IMR-90 (cell line): ENCODE data around the gene SULT1C4. TPM values are rescaled to one million over a fixed set of nuclear protein-coding genes. Genes with fewer than 3 reads are reported as not detected.

Experiments
- ATAC-seq: fragments of 200-7000 bp; cut with Tn5 transposase; 2 replicates; pipeline ENCODE4 v1.9.1; 2020; ENCODE audit warnings: low read depth, mild to moderate bottlenecking, moderate library complexity
- BruUV-seq: library from RNA; stranded (reverse); fragments of 400-500 nt; replicated peaks from 2 replicates; lab custom pipeline; 2021; lab: Mats Ljungman, UMichigan
- CTCF ChIA-PET: fragments of 300-600 bp; formaldehyde crosslinking; extraction: SDS; loops from one replicate; lab custom pipeline; 2021; ENCODE audit warnings: antibody characterized with exemption; lab: Yijun Ruan, JAX
- POLR2A ChIA-PET: fragments of 300-600 bp; sonication (Branson Sonifier 250); formaldehyde crosslinking; loops from one replicate; lab custom pipeline; 2022; ENCODE audit warnings: antibody characterized with exemption; ENCODE audit not compliant: unreplicated experiment; lab: Charles Lee
- DNase-seq: peaks from one replicate; pipeline ENCODE4 v3.0.0; 2013
- H2AFZ ChIP-seq: replicated peaks from 2 replicates; pipeline ENCODE3; 2013; ENCODE audit warnings: low read length, mild to moderate bottlenecking; ENCODE audit not compliant: poor library complexity
- H2AK5ac ChIP-seq: 2 replicates; pipeline ENCODE4 v1.6.1; 2013; ENCODE audit warnings: low read depth, low read length, inconsistent platforms
- H2AK9ac ChIP-seq: replicated peaks from 2 replicates; pipeline ENCODE3; 2013; ENCODE audit warnings: mild to moderate bottlenecking, low read depth, low read length, moderate library complexity; ENCODE audit not compliant: poor library complexity
- H2BK120ac ChIP-seq: 2 replicates; pipeline ENCODE4 v1.6.1; 2013; ENCODE audit warnings: low read depth, low read length, inconsistent platforms
- H2BK15ac ChIP-seq: 3 replicates; pipeline ENCODE4 v1.6.1; 2013; ENCODE audit warnings: low read depth, low read length, inconsistent platforms
- H2BK20ac ChIP-seq: 2 replicates; pipeline ENCODE4 v1.6.1; 2013; ENCODE audit warnings: low read depth, mild to moderate bottlenecking, inconsistent platforms, low read length, moderate library complexity
- H2BK5ac ChIP-seq: 2 replicates; pipeline ENCODE4 v1.6.1; 2013; ENCODE audit warnings: mild to moderate bottlenecking, low read depth, low read length, inconsistent platforms; ENCODE audit not compliant: poor library complexity, severe bottlenecking
- H3K14ac ChIP-seq: replicated peaks from 2 replicates; pipeline ENCODE4 v1.6.1; 2013; ENCODE audit warnings: low read depth, low read length, inconsistent platforms
- H3K18ac ChIP-seq: 2 replicates; pipeline ENCODE4 v1.6.1; 2013; ENCODE audit warnings: low read depth, low read length, control low read depth
- H3K23ac ChIP-seq: 2 replicates; pipeline ENCODE4 v1.6.1; 2013; ENCODE audit warnings: low read depth, low read length, inconsistent platforms
- H3K27ac ChIP-seq: 2 replicates; pipeline ENCODE4 v1.5.1; 2013; ENCODE audit warnings: mild to moderate bottlenecking, control low read depth, low read length; ENCODE audit not compliant: insufficient read depth
- H3K27me3 ChIP-seq: 2 replicates; pipeline ENCODE4 v1.6.1; 2013; ENCODE audit warnings: low read length; ENCODE audit not compliant: control insufficient read depth, insufficient read depth
- H3K36me3 ChIP-seq: 2 replicates; pipeline ENCODE4 v1.6.1; 2013; ENCODE audit warnings: low read length, mixed read lengths; ENCODE audit not compliant: control insufficient read depth, insufficient read depth
- H3K4ac ChIP-seq: 2 replicates; pipeline ENCODE4 v1.6.1; 2013; ENCODE audit warnings: low read depth, low read length, inconsistent platforms
- H3K4me1 ChIP-seq: 2 replicates; pipeline ENCODE4 v1.6.1; 2013; ENCODE audit warnings: low read length, mixed read lengths; ENCODE audit not compliant: control insufficient read depth, insufficient read depth
- H3K4me2 ChIP-seq: 2 replicates; pipeline ENCODE4 v1.6.1; 2013; ENCODE audit warnings: low read depth, mild to moderate bottlenecking, control low read depth, low read length, moderate library complexity
- H3K4me3 ChIP-seq: 2 replicates; pipeline ENCODE4 v1.5.1; 2013; ENCODE audit warnings: low read depth, mild to moderate bottlenecking, control low read depth, low read length, moderate library complexity; ENCODE audit not compliant: insufficient read depth
- H3K56ac ChIP-seq: 2 replicates; pipeline ENCODE4 v1.6.1; 2013; ENCODE audit warnings: low read length, inconsistent platforms; ENCODE audit not compliant: insufficient read depth; ENCODE audit errors: extremely low read depth
- H3K79me1 ChIP-seq, 2 experiments: 2 replicates each; pipeline ENCODE4 v1.6.1; 2013; ENCODE audit warnings: low read length in 2 of 2, inconsistent platforms in 1 of 2, low read depth in 1 of 2
- H3K9ac ChIP-seq: 2 replicates; pipeline ENCODE4 v1.6.1; 2013; ENCODE audit warnings: low read depth, low read length, control low read depth
- H3K9me1 ChIP-seq: 2 replicates; pipeline ENCODE4 v1.6.1; 2013; ENCODE audit warnings: low read length, inconsistent platforms; ENCODE audit not compliant: insufficient read depth
- H3K9me3 ChIP-seq: 2 replicates; pipeline ENCODE4 v1.6.1; 2013; ENCODE audit warnings: low read length; ENCODE audit not compliant: control insufficient read depth, insufficient read depth
- H4K20me1 ChIP-seq: 2 replicates; pipeline ENCODE4 v1.6.1; 2013; ENCODE audit warnings: low read length, inconsistent platforms; ENCODE audit not compliant: insufficient read depth
- H4K5ac ChIP-seq: 2 replicates; pipeline ENCODE4 v1.6.1; 2013; ENCODE audit warnings: mild to moderate bottlenecking, low read depth, low read length, control low read depth
- H4K8ac ChIP-seq, 2 experiments: 2 replicates each; pipeline ENCODE4 v1.6.1; 2013; ENCODE audit warnings: low read depth in 2 of 2, low read length in 2 of 2, control low read depth in 1 of 2, inconsistent platforms in 1 of 2
- H4K91ac ChIP-seq: 2 replicates; pipeline ENCODE4 v1.6.1; 2013; ENCODE audit warnings: low read depth, low read length, inconsistent platforms; ENCODE audit not compliant: insufficient read depth
- BHLHE40 ChIP-seq: fragments of 150-350 bp; IDR thresholded peaks from 2 replicates; pipeline ENCODE4 v1.6.1; 2016; ENCODE audit warnings: mild to moderate bottlenecking, low read depth, low read length
- CEBPB ChIP-seq: IDR thresholded peaks from 2 replicates; pipeline ENCODE4 v1.6.1; 2012; ENCODE audit warnings: low read depth, low read length, improper control_type of control experiment
- CHD1 ChIP-seq: IDR thresholded peaks from 2 replicates; pipeline ENCODE4 v1.6.1; 2012; ENCODE audit warnings: low read depth, low read length, improper control_type of control experiment
- FOS ChIP-seq: fragments of 150-350 bp; IDR thresholded peaks from 2 replicates; pipeline ENCODE4 v1.6.1; 2016; ENCODE audit warnings: low read depth, low read length
- MXI1 ChIP-seq: IDR thresholded peaks from 2 replicates; pipeline ENCODE4 v1.6.1; 2012; ENCODE audit warnings: low read depth, mild to moderate bottlenecking, low read length, moderate library complexity, borderline replicate concordance
- NFE2L2 ChIP-seq: fragments of 150-350 bp; IDR thresholded peaks from 2 replicates; pipeline ENCODE4 v1.6.1; 2016; ENCODE audit warnings: low read depth, mild to moderate bottlenecking, low read length
- POLR2A ChIP-seq: IDR thresholded peaks from 2 replicates; pipeline ENCODE4 v1.6.1; 2012; ENCODE audit warnings: mild to moderate bottlenecking, low read depth, low read length
- RAD21 ChIP-seq: IDR thresholded peaks from 2 replicates; pipeline ENCODE4 v1.6.1; 2012; ENCODE audit warnings: low read length, improper control_type of control experiment
- RCOR1 ChIP-seq: IDR thresholded peaks from 2 replicates; pipeline ENCODE4 v1.6.1; 2012; ENCODE audit warnings: mild to moderate bottlenecking, low read length, improper control_type of control experiment; ENCODE audit not compliant: insufficient replicate concordance
- RFX5 ChIP-seq: IDR thresholded peaks from 2 replicates; pipeline ENCODE4 v1.8.0; 2012; ENCODE audit warnings: low read depth, mild to moderate bottlenecking, low read length, moderate library complexity
- SMC3 ChIP-seq: fragments of 150-350 bp; IDR thresholded peaks from 2 replicates; pipeline ENCODE4 v1.6.1; 2016; ENCODE audit warnings: low read depth, mild to moderate bottlenecking, antibody characterized with exemption, low read length, moderate library complexity
- WGBS, 2 experiments: methylation state at CpG; one replicate each; pipeline versions ENCODE4 v1.1.5 to v1.1.7; 2013; ENCODE audit warnings: missing lambda C conversion rate in 2 of 2; ENCODE audit not compliant: insufficient read length in 1 of 2; ENCODE audit errors: extremely low coverage in 2 of 2; 5-methylcytosine and 5-hydroxymethylcytosine counted together
- dilution Hi-C: fragments of 300-500 bp; cut with HindIII; formaldehyde crosslinking; loops from one replicate; pipeline ENCODE4 v1.14.3; 2018; ENCODE audit warnings: low sequenced_read_pairs; ENCODE audit not compliant: unreplicated experiment
- in situ Hi-C: fragments of 300-500 bp; cut with MboI; formaldehyde crosslinking; loops from 3 replicates; pipeline ENCODE4 v1.14.3; 2019; ENCODE audit warnings: low sequenced_read_pairs, inconsistent platforms, mixed read lengths
- intact Hi-C: fragments of 100-400 bp; cut with micrococcal nuclease; formaldehyde crosslinking; loops from 2 replicates; pipeline ENCODE4 v1.10.0; 2022
- polyA plus RNA-seq, 3 experiments: library from polyadenylated mRNA; depleted of rRNA; stranded (reverse); fragments of >200 nt; gene quantifications; 2 replicates each; pipeline ENCODE4 v1.2.3, GENCODE V29; 2012; ENCODE audit warnings: low replicate concordance in 1 of 3
- total RNA-seq: library from RNA; depleted of rRNA; stranded (reverse); fragments of >200 nt; gene quantifications from 2 replicates; pipeline ENCODE4 v1.2.3, GENCODE V29; 2012
- TF ChIP-seq, protein P1 (sequence below): fragments of 150-350 bp; IDR thresholded peaks from 2 replicates; pipeline ENCODE4 v1.6.1; 2016; ENCODE audit warnings: low read depth, mild to moderate bottlenecking, low read length, moderate library complexity, borderline replicate concordance
- TF ChIP-seq, protein P2 (sequence below): fragments of 150-350 bp; IDR thresholded peaks from 2 replicates; pipeline ENCODE4 v1.6.1; 2017; ENCODE audit warnings: mild to moderate bottlenecking, antibody characterized with exemption, low read length, low read depth
- TF ChIP-seq, protein P3 (sequence below): conservative IDR thresholded peaks from 2 replicates; pipeline ENCODE4 v1.5.1; 2012; ENCODE audit warnings: mild to moderate bottlenecking, low read depth, low read length, improper control_type of control experiment

Gene SULT1C4
- total and polyA plus RNA-seq, 2 of the 4 experiments (the other 2 are of a cell fraction), result 0.36 to 0.50 TPM

DNA sequence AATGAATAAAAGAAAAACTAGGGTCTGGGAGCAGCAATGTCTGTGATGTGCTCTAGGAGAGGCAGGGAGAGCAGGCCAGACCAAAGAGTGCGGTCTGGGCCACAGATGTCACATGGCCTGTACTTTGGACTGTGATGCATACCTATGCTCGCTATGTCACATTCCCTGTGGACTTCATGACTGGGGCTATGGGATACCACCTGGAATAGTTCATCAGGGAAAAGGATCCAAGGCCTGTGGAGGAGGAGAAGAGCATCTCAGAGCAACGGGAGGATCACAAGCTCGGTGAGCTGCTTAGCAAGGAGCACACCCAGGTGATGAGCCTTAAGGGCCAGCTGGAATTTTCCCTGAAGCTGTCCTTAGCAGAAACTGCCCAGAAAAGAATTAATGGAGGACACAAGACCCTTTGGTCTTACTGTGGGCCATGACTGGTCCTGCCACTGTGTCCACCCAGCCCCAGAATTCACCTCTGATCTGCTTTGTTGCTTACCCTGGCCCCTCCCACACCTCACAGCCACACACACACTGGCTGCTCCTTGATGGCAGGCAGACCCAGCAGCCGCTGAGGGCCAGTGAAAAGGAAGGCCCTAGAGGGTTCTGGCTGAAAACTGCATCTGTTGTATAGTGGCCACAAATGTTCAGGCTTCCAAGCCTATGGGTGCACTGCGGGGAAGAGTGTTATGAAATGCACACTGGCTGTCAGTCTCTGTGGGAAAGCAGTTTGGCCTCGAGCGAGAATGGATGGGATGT, 45.9 kb downstream of the SULT1C4 start:
- H3K4ac ChIP-seq, result no peak overlapping the region
- no peaks in the 10 kb centered on the region for H4K20me1 ChIP-seq
- H3K23ac ChIP-seq, result no peak overlapping the region
- H4K5ac ChIP-seq, result no peak overlapping the region
- intact Hi-C loops (no loop called here), dilution Hi-C loops (no loop called here), in situ Hi-C loops (no loop called here)
- H2BK5ac ChIP-seq, result no peak overlapping the region
- no TSS peak for BruUV-seq
- no peak overlapping the region for H2AFZ ChIP-seq
- H3K4me3 ChIP-seq, result no peak overlapping the region
- H3K4me2 ChIP-seq, result no peak overlapping the region
- H2BK120ac ChIP-seq, result no peak overlapping the region
- H2BK20ac ChIP-seq, result no peak overlapping the region
- no peaks in the 10 kb centered on the region for H3K79me1 ChIP-seq
- no peak overlapping the region for H3K56ac ChIP-seq
- H3K9ac ChIP-seq, result no peak overlapping the region
- no peaks in the 10 kb centered on the region for H3K9me3 ChIP-seq
- DNase-seq, result no peak
- no peak overlapping the region for H3K27ac ChIP-seq
- H2BK15ac ChIP-seq, result no peak overlapping the region
- H3K36me3 ChIP-seq, result no peaks in the 10 kb centered on the region
- H3K9me1 ChIP-seq, result no peaks in the 10 kb centered on the region
- no peaks in the 10 kb centered on the region for H3K27me3 ChIP-seq
- H3K14ac ChIP-seq, result no peak overlapping the region
- ChIA-PET CTCF (no interaction called here), POLR2A (no interaction called here)
- TF ChIP-seq MXI1, result no peak
- TF ChIP-seq NFE2L2, result no peak
- TF ChIP-seq RAD21, result no peak
- TF ChIP-seq SMC3, result no peak
- TF ChIP-seq RCOR1, result no peak
- no peak for TF ChIP-seq CHD1
- TF ChIP-seq CEBPB, result no peak
- no peak for TF ChIP-seq RFX5
- no peak for TF ChIP-seq BHLHE40
- TF ChIP-seq FOS, result no peak
- TF ChIP-seq, protein P1, sequence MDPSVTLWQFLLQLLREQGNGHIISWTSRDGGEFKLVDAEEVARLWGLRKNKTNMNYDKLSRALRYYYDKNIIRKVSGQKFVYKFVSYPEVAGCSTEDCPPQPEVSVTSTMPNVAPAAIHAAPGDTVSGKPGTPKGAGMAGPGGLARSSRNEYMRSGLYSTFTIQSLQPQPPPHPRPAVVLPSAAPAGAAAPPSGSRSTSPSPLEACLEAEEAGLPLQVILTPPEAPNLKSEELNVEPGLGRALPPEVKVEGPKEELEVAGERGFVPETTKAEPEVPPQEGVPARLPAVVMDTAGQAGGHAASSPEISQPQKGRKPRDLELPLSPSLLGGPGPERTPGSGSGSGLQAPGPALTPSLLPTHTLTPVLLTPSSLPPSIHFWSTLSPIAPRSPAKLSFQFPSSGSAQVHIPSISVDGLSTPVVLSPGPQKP, result no peak
- TF ChIP-seq, protein P2, sequence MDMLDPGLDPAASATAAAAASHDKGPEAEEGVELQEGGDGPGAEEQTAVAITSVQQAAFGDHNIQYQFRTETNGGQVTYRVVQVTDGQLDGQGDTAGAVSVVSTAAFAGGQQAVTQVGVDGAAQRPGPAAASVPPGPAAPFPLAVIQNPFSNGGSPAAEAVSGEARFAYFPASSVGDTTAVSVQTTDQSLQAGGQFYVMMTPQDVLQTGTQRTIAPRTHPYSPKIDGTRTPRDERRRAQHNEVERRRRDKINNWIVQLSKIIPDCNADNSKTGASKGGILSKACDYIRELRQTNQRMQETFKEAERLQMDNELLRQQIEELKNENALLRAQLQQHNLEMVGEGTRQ, result no peak
- no peak for TF ChIP-seq POLR2A
- TF ChIP-seq, protein P3, sequence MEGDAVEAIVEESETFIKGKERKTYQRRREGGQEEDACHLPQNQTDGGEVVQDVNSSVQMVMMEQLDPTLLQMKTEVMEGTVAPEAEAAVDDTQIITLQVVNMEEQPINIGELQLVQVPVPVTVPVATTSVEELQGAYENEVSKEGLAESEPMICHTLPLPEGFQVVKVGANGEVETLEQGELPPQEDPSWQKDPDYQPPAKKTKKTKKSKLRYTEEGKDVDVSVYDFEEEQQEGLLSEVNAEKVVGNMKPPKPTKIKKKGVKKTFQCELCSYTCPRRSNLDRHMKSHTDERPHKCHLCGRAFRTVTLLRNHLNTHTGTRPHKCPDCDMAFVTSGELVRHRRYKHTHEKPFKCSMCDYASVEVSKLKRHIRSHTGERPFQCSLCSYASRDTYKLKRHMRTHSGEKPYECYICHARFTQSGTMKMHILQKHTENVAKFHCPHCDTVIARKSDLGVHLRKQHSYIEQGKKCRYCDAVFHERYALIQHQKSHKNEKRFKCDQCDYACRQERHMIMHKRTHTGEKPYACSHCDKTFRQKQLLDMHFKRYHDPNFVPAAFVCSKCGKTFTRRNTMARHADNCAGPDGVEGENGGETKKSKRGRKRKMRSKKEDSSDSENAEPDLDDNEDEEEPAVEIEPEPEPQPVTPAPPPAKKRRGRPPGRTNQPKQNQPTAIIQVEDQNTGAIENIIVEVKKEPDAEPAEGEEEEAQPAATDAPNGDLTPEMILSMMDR, result no peak
- H2AK9ac ChIP-seq, result no peak overlapping the region
- no peaks in the 10 kb centered on the region for H3K4me1 ChIP-seq
- WGBS, 2 experiments, result 78% methylated on average over 8 of the region's 8 CpGs; no CpG with 5 or more reads in 1 of the 2 experiments
- no peak overlapping the region for H4K91ac ChIP-seq
- H2AK5ac ChIP-seq, result no peak overlapping the region
- H3K18ac ChIP-seq, result no peak overlapping the region
- no peak for ATAC-seq
- no peak overlapping the region for H4K8ac ChIP-seq
